ENCODE results near the gene TMEM131L. TPM values are rescaled to one million over a fixed set of nuclear protein-coding genes. Genes with fewer than 3 reads are reported as not detected.

The TMEM131L gene
- total RNA-seq, 1 donor = 9.0 TPM

DNA sequence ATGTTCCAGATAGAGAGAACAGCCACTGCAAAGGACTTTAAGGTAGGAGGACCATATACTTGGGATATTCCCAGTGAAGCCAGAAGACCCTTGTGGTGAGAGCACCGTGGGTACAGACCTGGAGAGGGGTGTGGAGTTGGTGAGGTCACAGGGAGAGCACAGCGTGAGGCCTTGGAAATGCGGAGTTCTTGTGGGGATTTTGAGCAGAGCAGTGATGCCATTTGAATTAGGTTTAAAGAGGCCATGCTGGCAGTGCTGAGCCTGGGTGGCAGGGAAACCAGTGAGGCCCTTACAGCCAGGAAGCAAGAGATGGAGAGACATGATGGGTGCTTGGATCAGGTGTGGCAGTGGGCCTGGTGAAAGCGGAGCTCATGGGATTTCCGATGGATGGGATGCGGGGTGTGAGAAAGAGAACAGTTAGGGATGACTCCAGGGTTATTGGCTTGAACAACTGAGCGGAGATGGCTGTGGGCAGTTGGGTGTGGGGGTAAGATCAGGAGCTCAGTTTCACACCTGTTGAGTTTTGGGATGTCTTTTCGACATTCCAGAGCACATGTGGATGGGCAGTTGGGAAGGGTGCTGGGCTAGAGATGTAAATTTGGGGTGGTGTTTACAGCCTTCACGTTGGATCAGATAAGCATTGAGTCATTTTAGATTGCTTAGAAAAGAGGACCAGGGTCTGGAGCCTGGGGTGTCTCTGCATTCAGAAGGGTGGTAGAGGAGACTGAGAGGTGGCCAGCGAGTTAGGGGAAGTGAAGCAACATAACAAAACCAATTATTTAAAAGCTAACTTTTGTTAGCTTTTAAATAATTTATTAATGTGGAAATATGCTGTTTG, 68.9 kb downstream of the TMEM131L start:
- Histone ChIP-seq H3K27me3 (ENCODE audit: insufficient read depth, low read length) (no peaks in the 10 kb centered on the region), H3K4me2 (ENCODE audit: insufficient read depth, low read length) (no peak overlapping the region), H2AFZ (ENCODE audit: low read length) (no peak overlapping the region), H3K4me1 (ENCODE audit: insufficient read depth, low read length) (no peaks in the 10 kb centered on the region), H3K4me3 (ENCODE audit: insufficient read depth, low read length) (no peak overlapping the region), H3K9me3 (ENCODE audit: low read depth, low read length) (no peaks in the 10 kb centered on the region), H3K27ac (ENCODE audit: low read depth, low read length) (no peak overlapping the region), H4K20me1 (ENCODE audit: insufficient read depth, low read length) (peaks cover 9% of the 10 kb centered on the region), H3K79me2 (ENCODE audit: insufficient read depth, low read length) (peaks cover 2% of the 10 kb centered on the region), H3K36me3 (ENCODE audit: insufficient read depth, low read length) (no peaks in the 10 kb centered on the region)
- TF ChIP-seq, protein P1, sequence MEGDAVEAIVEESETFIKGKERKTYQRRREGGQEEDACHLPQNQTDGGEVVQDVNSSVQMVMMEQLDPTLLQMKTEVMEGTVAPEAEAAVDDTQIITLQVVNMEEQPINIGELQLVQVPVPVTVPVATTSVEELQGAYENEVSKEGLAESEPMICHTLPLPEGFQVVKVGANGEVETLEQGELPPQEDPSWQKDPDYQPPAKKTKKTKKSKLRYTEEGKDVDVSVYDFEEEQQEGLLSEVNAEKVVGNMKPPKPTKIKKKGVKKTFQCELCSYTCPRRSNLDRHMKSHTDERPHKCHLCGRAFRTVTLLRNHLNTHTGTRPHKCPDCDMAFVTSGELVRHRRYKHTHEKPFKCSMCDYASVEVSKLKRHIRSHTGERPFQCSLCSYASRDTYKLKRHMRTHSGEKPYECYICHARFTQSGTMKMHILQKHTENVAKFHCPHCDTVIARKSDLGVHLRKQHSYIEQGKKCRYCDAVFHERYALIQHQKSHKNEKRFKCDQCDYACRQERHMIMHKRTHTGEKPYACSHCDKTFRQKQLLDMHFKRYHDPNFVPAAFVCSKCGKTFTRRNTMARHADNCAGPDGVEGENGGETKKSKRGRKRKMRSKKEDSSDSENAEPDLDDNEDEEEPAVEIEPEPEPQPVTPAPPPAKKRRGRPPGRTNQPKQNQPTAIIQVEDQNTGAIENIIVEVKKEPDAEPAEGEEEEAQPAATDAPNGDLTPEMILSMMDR (IDR thresholded peaks at IDR 0.05; ENCODE audit: extremely low read depth, low read depth, low read length) = no peak
- no peak for DNase-seq (ENCODE audit: insufficient read length, low spot score, missing footprints)

DNA sequence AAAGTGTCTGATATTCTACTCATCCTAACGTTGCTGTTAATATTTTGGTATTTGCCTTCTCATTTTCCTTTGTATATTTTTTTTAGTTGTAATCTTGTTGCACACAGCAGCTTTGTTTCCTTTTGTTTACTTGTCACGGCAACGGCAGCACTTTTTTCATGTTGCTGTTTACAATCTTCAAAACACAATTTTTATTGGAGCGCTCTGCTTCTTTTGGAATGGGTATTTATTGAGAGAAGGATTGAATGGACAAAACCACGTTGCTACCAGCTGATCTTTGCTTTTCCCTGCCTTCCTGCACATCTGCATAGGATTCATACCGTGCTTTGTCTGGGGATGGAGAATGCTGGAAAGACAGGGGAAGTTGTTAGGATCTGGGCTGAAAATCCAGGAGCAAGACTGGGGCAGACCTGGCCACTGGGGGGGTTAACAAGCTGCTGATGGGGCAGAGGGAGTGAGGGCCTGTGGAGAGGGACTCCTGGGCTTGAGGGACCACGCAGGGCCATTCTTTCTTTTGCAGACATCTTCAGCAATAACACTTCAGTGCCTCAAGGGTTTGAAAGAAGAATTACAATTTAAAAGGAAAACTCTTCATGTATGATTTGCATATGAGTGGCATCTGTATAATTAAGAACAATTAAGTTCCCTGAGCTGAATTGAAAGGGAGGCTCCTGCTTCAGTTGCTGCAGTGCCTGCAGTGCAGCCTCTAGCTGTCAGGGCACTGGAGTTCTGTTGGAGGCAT, 69.8 kb downstream of the TMEM131L start:
- TF ChIP-seq, protein P1 (IDR thresholded peaks at IDR 0.05; ENCODE audit: extremely low read depth, low read depth, low read length) = peak; percentile 11
- Histone ChIP-seq H3K4me1 (ENCODE audit: insufficient read depth, low read length) (peaks cover 2% of the 10 kb centered on the region), H2AFZ (ENCODE audit: low read length) (no peak overlapping the region), H3K36me3 (ENCODE audit: insufficient read depth, low read length) (no peaks in the 10 kb centered on the region), H3K27me3 (ENCODE audit: insufficient read depth, low read length) (no peaks in the 10 kb centered on the region), H3K4me3 (ENCODE audit: insufficient read depth, low read length) (no peak overlapping the region), H3K4me2 (ENCODE audit: insufficient read depth, low read length) (no peak overlapping the region), H3K79me2 (ENCODE audit: insufficient read depth, low read length) (peaks cover 2% of the 10 kb centered on the region), H3K9me3 (ENCODE audit: low read depth, low read length) (no peaks in the 10 kb centered on the region), H4K20me1 (ENCODE audit: insufficient read depth, low read length) (peaks cover 2% of the 10 kb centered on the region), H3K27ac (ENCODE audit: low read depth, low read length) (no peak overlapping the region)
- DNase-seq (ENCODE audit: insufficient read length, low spot score, missing footprints) = no peak

DNA sequence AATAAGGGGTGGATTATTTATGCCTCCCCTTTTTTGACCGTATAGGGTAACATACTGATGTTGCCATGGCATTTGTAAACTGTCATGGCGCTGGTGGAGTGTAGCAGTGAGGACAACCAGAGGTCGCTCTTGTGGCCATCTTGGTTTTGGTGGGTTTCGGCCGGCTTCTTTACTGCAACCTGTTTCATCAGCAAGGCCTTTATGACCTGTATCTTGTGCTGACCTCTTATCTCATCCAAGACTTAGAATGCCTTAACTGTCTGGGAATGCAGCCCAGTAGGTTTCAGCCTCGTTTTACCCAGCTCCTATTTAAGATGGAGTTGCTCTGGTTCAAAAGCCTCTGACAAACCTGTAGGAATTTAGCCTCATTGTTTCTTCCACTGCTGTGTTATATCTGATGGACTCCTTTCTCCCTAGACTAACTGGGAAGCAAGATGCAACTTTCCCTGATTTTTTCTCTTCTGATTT, 71.4 kb downstream of the TMEM131L start:
- Histone ChIP-seq H3K4me1 (ENCODE audit: insufficient read depth, low read length) (peaks cover 12% of the 10 kb centered on the region), H3K27me3 (ENCODE audit: insufficient read depth, low read length) (no peaks in the 10 kb centered on the region), H3K4me3 (ENCODE audit: insufficient read depth, low read length) (no peak overlapping the region), H3K9me3 (ENCODE audit: low read depth, low read length) (no peaks in the 10 kb centered on the region), H2AFZ (ENCODE audit: low read length) (no peak overlapping the region), H3K27ac (ENCODE audit: low read depth, low read length) (no peak overlapping the region), H3K4me2 (ENCODE audit: insufficient read depth, low read length) (no peak overlapping the region), H4K20me1 (ENCODE audit: insufficient read depth, low read length) (peaks cover 8% of the 10 kb centered on the region), H3K79me2 (ENCODE audit: insufficient read depth, low read length) (peaks cover 2% of the 10 kb centered on the region), H3K36me3 (ENCODE audit: insufficient read depth, low read length) (no peaks in the 10 kb centered on the region)
- DNase-seq (ENCODE audit: insufficient read length, low spot score, missing footprints) = no peak
- TF ChIP-seq, protein P1 (IDR thresholded peaks at IDR 0.05; ENCODE audit: extremely low read depth, low read depth, low read length) = no peak
